ENCODE results near the gene ABHD16B.

DNA sequence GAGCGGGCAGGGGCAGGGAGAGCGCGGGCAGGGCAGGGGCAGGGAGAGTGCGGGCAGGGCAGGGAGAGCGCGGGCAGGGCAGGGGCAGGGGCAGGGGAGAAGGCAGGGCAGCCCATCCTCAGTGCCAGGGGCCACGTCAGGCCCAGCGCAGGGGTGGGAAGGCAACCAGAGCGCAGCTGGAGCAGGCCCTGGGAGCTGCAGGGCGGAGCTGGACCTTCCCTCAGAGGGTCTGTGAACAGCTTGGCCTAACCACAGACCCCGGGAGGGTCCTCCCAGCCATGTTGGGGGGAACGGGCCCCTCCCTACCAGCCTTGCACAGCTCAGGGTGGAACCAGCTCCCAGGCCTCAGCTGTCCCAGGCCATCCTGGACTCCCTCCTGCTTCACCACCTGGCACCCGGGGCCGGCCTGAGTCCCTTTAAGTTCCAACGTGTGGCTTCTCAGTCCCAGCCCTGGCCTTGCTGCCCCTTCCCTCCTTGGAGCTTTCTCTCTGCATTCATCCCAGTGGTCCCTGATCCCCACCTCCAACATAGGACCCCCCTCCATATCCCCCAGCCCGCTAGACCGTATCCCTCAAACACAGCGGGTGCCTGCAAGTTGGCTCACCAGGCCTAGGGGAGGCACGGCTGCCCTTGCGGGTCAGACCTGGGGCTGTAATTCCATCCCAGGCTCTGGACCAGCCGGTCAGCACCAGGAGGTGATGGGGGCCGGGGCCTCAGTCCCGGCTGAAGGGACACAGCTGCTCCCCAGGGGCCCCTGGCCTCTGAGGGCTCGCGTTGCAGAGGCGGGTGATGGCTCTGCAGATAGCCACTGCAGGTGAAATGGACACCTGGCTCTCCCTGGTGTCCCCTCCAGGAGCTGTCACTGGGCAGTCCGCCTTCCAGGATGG lies 24.6 kb upstream of the ABHD16B start:
- TF ChIP-seq, protein P1, sequence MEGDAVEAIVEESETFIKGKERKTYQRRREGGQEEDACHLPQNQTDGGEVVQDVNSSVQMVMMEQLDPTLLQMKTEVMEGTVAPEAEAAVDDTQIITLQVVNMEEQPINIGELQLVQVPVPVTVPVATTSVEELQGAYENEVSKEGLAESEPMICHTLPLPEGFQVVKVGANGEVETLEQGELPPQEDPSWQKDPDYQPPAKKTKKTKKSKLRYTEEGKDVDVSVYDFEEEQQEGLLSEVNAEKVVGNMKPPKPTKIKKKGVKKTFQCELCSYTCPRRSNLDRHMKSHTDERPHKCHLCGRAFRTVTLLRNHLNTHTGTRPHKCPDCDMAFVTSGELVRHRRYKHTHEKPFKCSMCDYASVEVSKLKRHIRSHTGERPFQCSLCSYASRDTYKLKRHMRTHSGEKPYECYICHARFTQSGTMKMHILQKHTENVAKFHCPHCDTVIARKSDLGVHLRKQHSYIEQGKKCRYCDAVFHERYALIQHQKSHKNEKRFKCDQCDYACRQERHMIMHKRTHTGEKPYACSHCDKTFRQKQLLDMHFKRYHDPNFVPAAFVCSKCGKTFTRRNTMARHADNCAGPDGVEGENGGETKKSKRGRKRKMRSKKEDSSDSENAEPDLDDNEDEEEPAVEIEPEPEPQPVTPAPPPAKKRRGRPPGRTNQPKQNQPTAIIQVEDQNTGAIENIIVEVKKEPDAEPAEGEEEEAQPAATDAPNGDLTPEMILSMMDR (IDR thresholded peaks at IDR 0.05), result no peak
- no peak for TF ChIP-seq POLR2A (IDR thresholded peaks at IDR 0.05)

Data from Peyer's patch (tissue), 4 donors.